GM21723 (cell line): ENCODE data around the gene ZSCAN21.
"Not testable (repeated sequence)": the region's sequence is repeated elsewhere in the genome, so short reads cannot be mapped to it uniquely, and the experiment has no call there.

Experiments
- ATAC-seq: cut with Tn5 transposase; IDR thresholded peaks from one replicate; pipeline ENCODE4 v1.9.1; 2021; ENCODE audit warnings: mild to moderate bottlenecking, moderate library complexity; ENCODE audit not compliant: unreplicated experiment

Gene ZSCAN21

DNA sequence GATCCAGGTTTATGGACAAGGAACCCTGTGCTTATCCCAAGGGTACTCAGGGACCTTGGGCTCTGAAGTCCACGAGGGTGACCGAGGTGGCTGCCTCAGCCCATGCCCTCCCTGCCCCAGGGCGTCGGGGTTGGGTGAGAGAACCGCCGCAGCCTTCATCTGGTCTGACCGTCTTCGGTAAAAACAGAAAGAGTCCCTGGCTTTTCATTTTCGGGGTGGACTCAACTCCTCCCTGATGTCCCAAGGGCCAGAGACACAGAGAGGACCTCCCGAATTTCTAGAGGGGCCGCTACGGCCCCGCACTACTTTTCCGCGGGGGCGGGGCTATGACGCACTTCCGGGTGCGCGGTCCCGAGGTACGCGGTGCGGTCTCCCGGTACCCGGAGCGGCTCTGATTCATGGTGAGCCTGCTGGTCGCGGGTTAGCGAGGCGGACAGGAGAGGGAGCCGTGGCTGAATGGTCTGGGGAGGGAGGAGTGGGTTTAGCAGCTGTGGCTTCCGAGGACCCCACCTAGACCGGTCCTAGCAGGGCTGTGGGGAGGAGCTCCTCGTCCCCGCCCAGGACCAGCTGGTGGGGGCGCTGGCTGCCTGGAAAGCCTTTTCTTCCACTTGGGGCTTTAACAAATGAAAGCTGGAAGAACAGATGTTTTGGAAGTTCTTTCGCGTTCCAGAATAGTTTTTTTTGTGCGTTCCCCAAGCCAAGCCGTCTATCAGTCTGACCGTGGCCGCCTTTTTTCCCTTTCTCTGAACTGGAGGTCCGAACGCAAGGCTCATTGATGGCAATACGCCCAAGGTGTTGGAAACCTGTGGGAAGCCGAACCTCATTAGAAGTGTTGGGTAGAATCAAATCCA is at the start of gene ZSCAN21:
ZSCAN21 (plus strand) TSS at position 334 of the 851 bp plus-strand sequence. CDS start 7,233 bp downstream, outside the sequence.
- ATAC-seq, result peak; percentile 84

DNA sequence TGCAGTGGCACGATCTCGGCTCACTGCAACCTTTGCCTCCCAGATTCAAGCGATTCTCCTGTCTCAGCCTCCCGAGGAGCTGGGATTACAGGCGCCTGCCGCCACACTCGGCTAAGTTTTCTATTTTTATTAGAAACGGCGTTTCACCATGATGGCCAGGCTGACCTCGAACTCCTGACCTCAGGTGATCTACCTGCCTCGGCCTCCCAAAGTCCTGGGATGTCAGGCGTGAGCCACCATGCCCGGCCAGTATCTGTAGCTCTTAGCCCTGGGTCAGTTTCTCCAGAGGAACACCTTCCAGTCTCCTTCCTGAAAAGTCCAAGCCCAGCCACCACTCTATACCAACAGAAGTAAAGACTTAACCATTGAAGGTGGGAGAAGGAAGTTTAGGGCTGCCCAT is 49.3 kb upstream of the ZSCAN21 start:
- no peak for ATAC-seq

DNA sequence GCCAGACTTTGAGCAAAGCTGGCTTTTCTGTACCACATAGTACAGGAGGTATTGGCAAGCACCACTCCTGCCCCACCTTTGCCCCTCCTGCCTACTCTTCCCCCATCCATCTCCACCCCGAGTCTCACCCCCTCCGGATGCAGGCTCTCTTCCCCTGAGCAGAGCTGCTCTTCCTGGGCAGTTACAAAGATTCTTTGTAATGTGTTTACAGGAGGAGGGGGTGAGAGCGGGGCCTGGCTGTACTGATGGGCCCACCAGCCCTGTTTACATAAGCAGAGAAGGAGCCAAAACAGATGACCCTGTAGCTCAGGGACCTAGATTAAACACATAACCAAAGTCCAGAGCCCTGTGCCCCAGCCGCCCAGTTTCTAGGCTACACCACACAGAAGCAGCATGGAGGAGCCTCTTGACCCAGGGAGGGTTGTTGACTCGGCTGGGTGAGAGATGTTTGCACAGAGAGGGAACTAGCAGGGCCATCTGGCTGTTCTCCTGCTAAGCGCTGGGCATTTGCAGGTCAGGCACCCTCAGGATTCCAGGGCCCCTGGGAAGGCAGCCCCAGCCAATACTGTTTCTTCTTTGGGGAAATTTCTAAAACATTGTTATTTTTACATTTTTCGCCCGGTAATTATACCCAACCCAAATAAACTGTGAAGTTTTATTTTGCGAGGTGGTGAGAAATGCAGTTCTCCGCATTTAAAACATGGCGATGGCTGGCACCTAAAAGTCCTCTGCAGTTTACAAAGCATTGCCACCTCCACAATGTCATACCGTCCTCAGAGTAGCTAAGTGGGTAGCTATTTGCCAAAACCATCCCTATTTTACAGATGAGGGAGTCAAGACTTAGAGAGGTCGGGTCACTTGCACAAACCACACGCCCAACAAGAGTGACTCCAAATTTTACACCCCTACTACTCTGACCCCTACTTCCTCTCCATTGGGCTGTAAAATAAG is 45.6 kb upstream of the ZSCAN21 start:
- no peak for ATAC-seq

DNA sequence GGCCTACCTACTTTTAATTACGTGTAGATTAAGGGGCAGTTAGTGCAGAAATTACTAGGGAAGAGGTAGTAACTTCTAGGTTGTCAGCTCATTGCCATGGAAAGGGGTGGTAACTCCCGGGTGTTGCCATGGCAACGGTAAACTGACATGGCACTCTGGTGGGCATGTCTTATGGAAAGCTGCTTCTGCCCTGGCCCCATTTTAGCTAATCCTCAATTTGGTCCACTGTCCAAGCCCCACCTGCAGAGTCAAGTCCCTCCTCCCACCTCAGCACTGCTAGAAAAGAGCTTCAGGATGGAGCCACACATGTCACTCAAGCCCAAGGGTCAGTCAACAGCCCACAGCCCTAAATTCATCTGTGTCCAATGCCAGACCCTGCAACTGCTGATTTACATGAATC is 41.7 kb upstream of the ZSCAN21 start:
- no peak for ATAC-seq

DNA sequence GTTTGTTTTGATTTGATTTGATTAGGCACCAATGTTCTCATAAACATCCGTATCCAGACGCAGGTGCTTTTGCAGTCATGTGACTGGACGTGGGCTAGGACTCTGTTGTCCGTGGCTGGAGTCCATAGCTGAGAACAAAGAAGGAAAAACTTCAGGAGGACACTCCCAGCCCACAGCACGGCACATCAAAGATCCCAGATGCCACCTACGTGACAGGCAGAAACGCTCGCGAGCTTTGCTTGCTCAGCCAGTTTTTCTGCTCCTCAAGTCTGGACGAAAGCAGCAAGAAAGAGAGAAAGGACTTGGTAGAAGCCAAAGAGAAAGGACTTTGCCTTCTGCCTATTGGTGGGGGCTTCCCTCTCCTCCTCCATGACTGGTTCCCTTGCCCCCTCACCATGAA is 41.0 kb upstream of the ZSCAN21 start:
- ATAC-seq, result no peak

DNA sequence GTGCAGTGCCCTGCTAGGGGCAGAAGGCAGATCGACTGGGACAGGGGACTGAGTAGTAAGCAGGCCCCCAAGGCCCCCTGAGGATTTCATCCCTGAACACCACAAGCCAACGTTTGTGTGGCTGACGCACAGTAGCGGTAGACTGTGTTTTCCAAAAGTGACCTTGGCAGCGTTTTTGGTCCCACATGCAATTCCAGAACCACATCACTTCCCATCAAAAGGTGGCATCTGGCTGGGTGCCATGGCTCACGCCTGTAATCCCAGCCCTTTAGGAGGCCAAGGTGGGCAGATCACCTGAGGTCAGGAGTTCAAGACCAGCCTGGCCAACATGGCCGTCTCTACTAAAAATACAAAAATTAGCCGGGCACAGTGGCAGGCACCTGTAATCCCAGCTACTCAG is 39.6 kb upstream of the ZSCAN21 start:
- not testable (repeated sequence) for ATAC-seq

DNA sequence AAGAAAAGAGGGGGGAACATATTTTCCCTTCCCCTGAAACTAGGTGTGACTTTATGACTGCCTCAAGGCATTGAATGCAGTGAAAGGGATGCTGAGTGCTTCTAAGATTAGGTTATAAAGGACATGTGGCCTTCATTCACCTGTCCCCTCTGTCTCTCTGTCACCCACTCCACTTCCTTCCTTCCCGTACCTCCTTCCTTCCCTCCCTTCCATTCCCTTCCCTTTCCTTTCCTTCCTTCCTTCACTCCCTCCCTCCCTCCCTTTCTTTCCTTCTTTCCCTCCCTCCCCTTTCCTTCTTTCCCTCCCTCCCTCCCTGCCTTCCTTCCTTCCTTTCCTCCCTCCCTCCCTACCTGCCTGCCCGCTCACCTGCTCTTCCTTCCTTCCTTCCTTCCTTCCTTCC is 38.7 kb upstream of the ZSCAN21 start:
- no peak for ATAC-seq

DNA sequence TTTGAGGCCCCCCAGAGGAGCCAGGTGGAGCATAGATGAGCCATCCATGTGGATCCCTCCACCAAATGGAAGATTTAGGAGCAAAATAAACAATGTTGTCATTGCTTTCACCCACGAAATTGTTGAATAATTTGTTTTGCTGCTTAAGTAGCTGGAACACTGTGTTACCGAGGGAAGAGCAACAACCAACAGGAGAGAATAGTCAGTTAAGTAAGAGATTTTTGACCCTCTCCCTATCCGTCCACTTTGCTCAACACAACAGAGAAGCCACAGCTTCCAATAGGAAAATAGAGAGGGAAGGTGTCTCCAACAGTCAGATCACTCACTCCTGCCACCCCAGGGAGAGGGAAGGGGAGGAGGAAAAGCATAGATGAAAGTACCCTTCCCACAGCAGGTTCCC is 38.1 kb upstream of the ZSCAN21 start:
- ATAC-seq, result no peak

DNA sequence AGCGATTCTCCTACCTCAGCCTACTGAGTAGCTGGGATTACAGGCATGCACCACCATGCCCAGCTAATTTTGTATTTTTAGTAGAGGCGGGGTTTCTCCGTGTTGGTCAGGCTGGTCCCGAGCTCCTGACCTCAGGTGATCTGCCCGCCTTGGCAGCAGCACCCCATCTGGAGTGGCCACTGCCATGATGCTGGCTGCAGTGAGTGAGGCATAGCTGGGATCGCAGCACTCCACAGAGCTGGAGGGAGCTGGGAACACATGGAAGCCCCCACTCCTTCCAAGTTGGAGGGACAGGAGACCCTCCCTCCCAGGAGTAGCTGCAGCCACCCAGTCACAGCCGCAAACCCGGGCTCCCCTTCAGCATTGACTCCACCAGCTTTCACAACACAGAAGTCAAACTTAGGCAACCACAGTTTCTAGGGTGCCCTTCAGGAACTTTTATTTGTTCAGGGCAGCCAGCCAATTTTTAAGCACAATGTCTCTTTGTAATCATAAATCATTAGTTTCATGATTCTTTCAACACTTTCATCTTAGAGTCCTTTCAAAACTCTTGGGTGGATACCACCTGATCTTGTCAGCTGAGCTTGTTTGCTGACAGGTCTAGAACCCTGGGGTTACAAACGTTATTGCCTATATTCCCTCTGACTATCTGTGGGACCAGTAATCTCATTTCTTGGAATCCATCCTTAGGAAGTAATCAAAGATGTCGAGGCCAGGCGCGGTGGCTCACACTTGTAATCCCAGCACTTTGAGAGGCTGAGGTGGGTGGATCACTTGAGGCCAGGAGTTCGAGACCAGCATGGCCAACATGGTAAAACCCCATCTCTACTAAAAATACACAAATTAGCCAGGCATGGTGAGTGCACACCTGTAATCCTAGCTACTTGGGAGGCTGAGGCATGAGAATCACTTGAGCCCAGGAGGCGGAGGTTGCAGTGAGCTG is 36.9 kb upstream of the ZSCAN21 start:
- not testable (repeated sequence) for ATAC-seq

DNA sequence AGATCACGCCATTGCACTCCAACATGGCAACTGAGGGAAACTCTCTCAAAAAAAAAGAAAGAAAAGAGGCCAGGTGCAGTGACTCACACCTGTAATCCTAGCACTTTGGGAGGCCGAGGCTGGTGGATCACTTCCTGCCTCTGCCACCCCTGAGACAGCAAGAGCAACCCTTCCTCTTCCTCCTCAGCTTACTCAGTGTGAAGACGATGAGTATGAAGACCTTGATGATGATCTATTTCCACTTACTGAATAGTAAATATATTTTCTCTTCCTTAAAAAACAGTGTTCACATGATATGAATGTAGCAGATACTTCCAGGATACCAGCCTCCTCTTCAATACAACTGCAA is 36.3 kb upstream of the ZSCAN21 start:
- ATAC-seq, result no peak

DNA sequence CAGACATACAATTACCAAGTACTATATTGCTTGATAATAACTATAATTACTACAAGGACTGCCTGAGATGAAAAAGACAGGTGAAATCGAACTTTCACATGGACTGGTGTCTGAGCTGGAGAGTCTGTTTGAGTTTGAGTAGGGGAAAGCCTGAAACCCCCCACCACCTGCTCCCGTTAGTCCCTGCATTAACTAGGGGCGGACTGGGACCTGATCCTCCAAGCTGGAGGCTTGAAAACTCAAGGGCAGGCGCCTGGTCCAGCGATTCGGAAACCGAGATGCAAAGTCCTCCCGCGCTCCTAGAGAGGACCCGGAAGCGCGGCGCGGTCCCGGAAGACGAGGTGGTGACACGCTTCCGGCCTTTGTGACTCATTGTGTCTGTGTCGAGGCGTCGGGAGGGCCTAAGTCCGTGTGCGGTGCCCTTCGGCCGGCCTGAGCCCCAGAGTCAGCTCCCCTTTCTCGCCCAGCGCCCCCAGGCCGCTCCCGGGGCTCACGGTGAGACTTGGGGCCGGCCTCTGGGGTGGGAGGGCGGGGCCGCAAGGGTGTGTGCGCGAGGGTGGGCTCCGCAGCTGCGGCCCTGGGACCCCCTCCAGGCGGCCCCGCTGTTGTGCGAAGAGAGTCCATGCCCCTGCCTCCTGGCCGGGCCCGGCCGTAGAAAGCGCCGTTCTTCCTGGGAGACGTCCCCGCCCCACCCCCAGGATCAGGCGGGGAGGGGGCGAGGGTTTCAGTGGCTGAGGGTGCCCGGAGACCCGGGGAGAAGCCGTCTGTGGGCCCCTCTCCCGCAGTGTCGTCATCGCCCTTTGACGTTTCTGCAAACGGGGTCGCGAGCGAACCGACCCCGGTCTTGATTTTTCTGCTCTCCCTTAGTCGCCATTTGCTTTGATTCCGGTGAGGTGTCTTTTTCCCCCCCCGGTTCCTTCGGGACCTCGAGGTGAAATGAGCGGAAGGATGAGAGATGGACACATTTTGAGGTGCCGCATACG is 34.1 kb upstream of the ZSCAN21 start, which contains the start of gene ZKSCAN1:
ZKSCAN1 (plus strand) TSS at position 365 of the 983 bp plus-strand sequence. CDS start 7,911 bp downstream, outside the sequence.
- ATAC-seq, result peak; percentile 95

DNA sequence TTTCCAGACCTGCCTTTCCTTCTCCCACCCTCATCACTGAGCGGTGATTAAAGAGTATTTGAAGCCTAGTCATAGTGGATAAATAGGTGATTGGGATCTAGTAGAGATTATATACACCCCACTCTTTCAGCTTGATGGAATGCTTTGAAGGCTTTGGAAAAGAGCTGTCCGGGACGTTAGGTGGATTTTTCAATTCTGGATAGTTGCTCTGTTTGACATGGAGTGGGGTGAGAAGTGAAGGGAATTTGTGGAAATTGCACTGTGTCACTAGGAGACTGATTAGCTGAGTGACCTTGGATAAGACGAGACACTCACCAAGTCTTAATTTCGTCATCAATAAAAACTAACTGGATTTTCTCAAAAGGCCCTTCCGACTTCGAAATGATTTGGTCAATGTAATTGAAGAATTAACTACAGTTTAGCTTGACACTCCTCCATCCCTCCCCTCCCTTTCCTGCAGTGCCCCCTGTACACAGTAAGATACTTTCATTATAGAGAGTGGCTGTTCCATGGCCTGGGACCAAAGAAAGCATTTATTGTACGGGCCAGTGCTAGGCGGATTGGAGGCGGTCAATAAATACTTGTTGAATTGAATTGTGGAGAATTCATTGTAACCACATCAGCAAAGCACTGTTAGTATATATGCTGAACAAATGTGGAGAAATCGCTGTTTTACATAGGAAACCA is 33.2 kb upstream of the ZSCAN21 start:
- no peak for ATAC-seq

DNA sequence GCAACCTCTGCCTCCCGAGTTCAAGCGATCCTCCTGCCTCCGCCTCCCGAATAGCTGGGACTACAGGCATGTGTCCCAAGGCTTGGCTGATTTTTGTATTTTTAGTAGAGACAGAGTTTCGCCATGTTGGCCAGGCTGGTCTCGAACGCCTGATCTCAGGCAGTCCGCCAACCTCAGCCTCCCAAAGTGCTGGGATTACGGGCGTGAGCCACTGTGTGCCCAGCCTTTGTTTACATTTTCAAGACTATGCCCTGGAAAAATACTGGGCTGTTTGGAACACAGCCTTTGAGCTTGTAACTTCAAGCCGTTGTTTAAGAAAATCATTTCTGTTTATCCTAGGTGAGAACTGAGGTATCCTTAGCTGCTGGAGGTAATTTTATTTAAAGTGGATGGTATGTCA is 32.3 kb upstream of the ZSCAN21 start:
- no peak for ATAC-seq

DNA sequence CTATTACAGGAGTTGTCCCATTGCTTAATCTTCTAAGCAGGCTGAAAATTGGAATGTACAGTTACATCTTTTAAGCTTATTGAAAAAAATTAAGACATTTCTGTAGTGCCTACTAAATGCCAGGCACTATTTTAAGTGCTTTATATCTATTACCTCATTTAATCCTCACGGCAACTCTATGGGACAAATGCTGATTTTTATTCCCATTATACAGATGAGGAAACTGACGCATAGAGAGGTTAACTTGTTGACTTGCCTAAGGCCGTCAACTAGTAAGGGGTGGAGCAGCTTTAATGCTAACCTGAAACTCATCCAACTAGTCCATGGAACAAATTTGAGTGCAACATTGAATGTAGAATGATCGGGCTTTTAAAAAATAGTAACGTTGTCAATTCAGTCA is 31.7 kb upstream of the ZSCAN21 start:
- no peak for ATAC-seq

DNA sequence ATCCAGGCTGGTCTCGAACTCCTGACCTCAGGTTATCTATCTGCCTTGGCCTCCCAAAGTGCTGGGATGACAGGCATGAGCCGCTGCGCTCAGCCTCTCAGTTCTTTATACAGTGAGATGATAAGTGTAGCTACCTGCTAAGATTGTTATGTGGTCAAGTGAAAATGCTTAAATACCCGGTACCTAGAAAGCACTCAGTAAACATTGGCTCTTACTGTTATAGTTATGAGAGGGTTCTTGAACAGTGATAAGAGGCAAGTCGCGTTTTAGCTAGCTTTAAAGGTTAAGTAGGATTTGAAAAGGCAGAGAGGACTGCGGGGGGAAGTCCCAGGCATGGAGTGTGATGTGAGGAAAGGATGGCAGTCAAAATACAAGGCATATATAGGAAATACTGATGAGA is 29.7 kb upstream of the ZSCAN21 start:
- no peak for ATAC-seq

DNA sequence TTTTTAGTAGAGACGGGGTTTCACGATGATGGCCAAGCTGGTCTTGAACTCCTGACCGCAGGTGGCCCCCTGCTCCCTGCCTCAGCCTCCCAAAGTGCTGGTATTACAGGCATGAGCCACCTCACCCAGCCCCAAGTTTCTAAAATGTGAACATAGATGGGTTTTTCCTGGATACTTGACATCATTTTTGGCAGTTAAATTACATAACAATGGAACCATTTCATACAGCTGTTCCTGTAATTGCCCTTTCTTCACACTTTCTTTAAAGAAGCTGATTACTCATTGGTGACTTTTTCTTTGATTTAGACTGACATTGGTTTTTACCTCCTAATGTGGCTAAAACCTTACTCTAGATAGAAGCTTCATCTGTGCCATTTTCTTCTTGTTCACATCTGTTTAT is 28.3 kb upstream of the ZSCAN21 start:
- no peak for ATAC-seq

DNA sequence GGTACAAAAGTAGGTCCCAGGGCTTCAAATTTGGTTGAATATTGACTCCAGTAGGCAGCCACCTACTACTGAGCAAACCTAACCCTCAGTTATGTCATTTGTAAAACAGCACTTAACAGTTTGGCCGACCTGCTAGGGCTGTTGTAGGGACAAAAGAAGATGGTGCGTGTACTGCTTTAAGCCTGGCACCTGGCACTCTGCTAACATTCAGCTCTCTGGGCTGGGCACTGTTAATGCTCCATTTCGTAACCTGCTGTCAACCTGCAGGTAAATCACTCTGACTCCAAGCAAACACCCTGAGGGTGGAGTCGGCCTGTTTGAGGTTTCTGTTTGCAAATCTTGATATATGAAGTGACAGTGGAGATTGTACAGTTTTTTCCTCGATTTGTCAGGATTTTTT is 27.0 kb upstream of the ZSCAN21 start:
- no peak for ATAC-seq

DNA sequence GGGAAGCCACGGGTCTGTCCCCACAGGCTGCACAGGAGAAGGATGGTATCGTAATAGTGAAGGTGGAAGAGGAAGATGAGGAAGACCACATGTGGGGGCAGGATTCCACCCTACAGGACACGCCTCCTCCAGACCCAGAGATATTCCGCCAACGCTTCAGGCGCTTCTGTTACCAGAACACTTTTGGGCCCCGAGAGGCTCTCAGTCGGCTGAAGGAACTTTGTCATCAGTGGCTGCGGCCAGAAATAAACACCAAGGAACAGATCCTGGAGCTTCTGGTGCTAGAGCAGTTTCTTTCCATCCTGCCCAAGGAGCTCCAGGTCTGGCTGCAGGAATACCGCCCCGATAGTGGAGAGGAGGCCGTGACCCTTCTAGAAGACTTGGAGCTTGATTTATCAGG is 26.0 kb upstream of the ZSCAN21 start:
- no peak for ATAC-seq
